SK-N-DZ (cell line): ENCODE results near the gene RASSF10. TPM values are rescaled to one million over a fixed set of nuclear protein-coding genes. Genes with fewer than 3 reads are reported as not detected.
A peak's percentile ranks its signal among the peaks of the same experiment; 100 is the strongest.

Experiments
- DNase-seq: peaks from one replicate; pipeline ENCODE4 v3.0.0-alpha.2; 2015; ENCODE audit warnings: low spot score
- polyA plus RNA-seq, 2 experiments: library from polyadenylated mRNA; depleted of rRNA; stranded (reverse); fragments of >200 nt; gene quantifications; 2 replicates each; pipeline ENCODE4 v1.2.3, GENCODE V29; 2014

Gene RASSF10
- polyA plus RNA-seq (2014; cell fraction: cytosol; rRNA removed): not detected in 2 replicates
- polyA plus RNA-seq (2014; cell fraction: nucleus; rRNA removed): not detected in 2 replicates

GRCh38 chr11:13008625-13009475 lies at the start of gene RASSF10:
Gene RASSF10, plus strand, starts transcription at chr11:13009316. Its CDS starts 261 bp downstream, at chr11:13009577.
- peak; percentile 72 for DNase-seq

- no peak for DNase-seq
Observed at GRCh38 chr11:12961615-12962014, 47.5 kb upstream of the RASSF10 start.

GRCh38 chr11:12962306-12962705 lies 46.8 kb upstream of the RASSF10 start:
- DNase-seq: no peak

- DNase-seq: no peak
Observed at GRCh38 chr11:12963051-12963450, 46.1 kb upstream of the RASSF10 start.

GRCh38 chr11:12963792-12964536 lies 45.2 kb upstream of the RASSF10 start:
- peak; percentile 68 for DNase-seq

GRCh38 chr11:12964650-12965049 lies 44.5 kb upstream of the RASSF10 start:
- DNase-seq: no peak

GRCh38 chr11:12966002-12966401 lies 43.1 kb upstream of the RASSF10 start:
- no peak for DNase-seq

GRCh38 chr11:12968101-12968500 lies 41.0 kb upstream of the RASSF10 start:
- DNase-seq: no peak

- DNase-seq: no peak
Observed at GRCh38 chr11:12968826-12969225, 40.3 kb upstream of the RASSF10 start.

- DNase-seq: no peak
Observed at GRCh38 chr11:12971955-12972354, 37.2 kb upstream of the RASSF10 start.

- DNase-seq: no peak
Observed at GRCh38 chr11:12973528-12974181, 35.5 kb upstream of the RASSF10 start.

- DNase-seq: no peak
Observed at GRCh38 chr11:12975195-12975594, 33.9 kb upstream of the RASSF10 start.

GRCh38 chr11:12979928-12980689 lies 29.0 kb upstream of the RASSF10 start:
- DNase-seq: peak; percentile 86

GRCh38 chr11:12981676-12982522 lies 27.2 kb upstream of the RASSF10 start:
- no peak for DNase-seq

GRCh38 chr11:12983336-12983735 lies 25.8 kb upstream of the RASSF10 start:
- no peak for DNase-seq

- no peak for DNase-seq
Observed at GRCh38 chr11:12986194-12986898, 22.8 kb upstream of the RASSF10 start.

- DNase-seq: peak; percentile 80
Observed at GRCh38 chr11:12989428-12990161, 19.5 kb upstream of the RASSF10 start.

GRCh38 chr11:12990162-12990480 lies 19.0 kb upstream of the RASSF10 start:
- DNase-seq: no peak

- DNase-seq: no peak
Observed at GRCh38 chr11:12991426-12991825, 17.7 kb upstream of the RASSF10 start.
